GM12892 (cell line): Measurements from ENCODE around the gene ASB15.

ENCODE experiments used
- POLR2A ChIP-seq: IDR thresholded peaks from 2 replicates; pipeline ENCODE4 v1.6.1; 2011; ENCODE audit warnings: low read depth, low read length, control low read depth
- POLR2AphosphoS5 ChIP-seq: IDR thresholded peaks from 2 replicates; pipeline ENCODE4 v1.6.1; 2011; ENCODE audit warnings: low read depth, low read length, control low read depth
- TAF1 ChIP-seq: IDR thresholded peaks from 2 replicates; pipeline ENCODE4 v1.6.1; 2011; ENCODE audit warnings: low read depth, mild to moderate bottlenecking, control low read depth, low read length, borderline replicate concordance

- no peak for TF ChIP-seq POLR2AphosphoS5
- no peak for TF ChIP-seq POLR2A
- TF ChIP-seq TAF1: no peak
Observed at GRCh38 chr7:123687727-123688126, 86.1 kb downstream of the ASB15 start.
